ENCODE data around the gene SPECC1.
"Not testable (repeated sequence)": the region's sequence is repeated elsewhere in the genome, so short reads cannot be mapped to it uniquely, and the experiment has no call there.

The SPECC1 gene

DNA sequence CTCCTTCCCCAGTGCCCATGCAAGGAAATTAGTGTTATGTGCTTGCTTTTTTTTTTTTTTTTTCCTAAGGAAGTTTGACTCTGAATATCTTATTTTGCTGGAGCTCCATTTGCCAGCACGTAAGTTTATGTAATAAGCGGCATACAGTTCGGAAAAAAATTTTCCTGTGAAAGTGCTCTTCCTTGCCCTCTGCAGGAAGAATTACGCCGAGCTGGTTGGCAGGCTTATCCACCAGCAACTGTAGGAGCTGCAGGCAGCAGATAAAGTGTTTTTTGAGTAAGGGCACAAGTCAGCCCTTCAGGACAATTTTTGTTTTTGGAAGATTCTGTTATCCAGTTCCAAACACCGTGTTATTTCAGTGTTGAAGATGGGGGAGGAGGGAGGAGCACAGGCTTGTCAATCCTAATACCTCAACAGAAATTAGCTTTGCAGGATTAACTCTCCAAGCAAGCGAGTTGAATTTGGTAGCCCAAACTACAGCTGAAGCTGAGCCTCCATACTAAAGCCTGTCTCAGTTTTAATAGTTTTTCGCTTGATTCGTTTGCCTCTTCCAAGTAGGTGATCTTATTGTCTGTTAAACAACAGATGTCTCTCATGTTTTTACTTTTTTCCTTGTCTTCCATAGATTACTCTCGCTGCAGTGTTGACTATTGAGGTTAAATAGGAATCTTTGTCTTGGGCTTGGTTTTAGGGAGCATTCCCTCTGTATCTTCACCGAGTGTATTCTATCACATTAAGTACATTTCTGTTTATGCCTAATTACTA lies 1.1 kb downstream of the SPECC1 start:
- DNase-seq = no peak

DNA sequence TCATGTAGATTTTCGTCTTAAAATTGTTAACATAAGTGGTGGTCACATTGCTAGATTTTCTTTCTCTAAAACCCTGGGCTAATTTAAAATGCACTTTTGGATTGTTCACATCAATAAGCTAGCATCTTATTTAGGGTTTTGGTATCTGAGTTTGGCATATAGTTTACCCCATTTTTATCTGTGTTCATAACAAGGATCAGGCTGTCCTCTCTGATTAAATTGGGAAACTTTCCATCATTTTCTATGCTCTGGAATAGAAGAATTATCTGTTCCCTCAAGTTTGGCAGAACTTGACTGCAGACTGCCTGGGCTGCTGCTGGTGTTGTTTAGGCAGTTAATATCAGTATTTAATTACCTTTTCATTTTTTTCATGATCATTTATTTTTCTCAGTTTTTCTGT lies 1.8 kb downstream of the SPECC1 start:
- DNase-seq = no peak

DNA sequence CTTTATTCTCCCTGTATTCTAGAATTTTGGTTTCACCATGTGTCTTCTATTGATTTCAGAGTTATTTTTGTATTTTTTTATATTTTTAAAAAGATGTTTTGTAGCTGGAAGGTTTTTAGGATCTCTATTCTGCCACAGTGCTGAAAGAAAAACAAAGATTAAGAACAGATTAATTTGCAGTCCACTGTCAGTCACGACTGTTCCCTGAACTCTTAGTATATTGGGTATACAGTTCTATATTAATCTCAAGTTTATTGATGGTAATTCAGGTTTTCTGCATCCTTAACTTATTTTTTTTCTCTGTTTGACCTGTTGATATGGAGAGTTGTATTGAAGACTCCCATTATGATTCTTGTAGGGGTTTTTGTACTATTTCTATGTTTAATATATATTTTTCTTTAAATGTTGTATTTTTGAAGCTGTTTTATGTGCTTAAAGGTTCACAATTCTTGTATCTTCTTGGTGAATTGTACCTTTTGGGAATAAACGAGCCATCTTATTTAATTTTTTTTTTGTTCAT lies 2.9 kb downstream of the SPECC1 start:
- DNase-seq = no peak

DNA sequence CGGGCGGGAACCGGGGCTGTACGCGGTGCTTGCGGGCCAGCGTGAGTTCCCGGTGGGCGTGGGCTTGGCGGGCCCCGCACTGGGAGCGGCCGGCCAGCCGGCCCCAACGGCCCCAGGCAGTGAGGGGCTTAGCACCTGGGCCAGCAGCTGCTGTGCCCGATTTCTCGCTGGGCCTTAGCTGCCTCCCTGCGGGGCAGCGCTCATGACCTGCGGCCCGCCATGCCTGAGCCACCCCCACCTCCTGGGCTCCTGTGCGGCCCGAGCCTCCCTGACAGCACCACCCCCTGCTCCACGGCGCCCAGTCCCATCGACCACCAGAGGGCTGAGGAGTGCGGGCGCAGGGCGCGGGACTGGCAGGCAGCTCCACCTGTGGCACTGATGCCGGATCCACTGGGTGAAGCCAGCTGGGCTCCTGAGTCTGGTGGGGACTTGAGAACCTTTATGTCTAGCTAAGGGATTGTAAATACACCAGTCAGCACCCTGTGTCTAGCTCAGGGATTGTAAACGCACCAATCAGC lies 7.4 kb downstream of the SPECC1 start:
- not testable (repeated sequence) for DNase-seq

DNA sequence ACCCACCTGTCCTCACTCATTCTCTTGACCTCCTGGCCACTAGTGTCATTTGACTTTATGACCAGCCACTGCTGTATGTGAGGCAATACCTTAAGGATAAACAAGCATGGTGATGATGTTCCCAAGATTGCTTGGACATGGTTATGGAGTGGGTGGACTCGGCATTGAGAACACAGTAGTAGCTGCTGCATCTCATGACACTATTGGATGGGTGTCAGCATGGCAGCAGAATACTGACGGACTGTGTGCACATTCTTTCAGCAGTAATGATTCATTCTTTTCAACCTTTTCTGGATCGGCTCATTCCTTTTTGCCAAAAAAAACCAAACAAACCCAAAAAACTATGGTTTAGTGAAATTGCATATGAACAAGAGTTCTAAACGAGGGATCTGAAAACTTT lies 13.5 kb downstream of the SPECC1 start:
- no peak for DNase-seq

DNA sequence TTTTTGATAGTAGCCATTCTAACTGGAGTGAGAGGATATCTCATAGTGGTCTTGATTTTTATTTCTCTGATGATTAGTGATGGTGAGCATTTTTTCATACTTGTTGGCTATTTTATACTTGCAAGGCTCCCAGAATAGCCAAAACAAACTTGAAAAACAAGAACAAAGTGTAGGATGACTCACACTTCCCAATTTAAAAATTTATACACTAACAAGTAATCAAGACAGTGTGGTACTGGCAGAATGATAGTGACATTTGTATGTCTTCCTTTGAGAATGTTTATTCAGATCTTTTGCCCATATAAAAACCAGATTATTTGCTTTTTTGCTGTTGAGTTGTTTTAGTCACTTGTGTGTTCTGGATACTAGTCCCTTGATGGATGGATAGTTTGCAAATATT lies 17.8 kb downstream of the SPECC1 start:
- DNase-seq = no peak

DNA sequence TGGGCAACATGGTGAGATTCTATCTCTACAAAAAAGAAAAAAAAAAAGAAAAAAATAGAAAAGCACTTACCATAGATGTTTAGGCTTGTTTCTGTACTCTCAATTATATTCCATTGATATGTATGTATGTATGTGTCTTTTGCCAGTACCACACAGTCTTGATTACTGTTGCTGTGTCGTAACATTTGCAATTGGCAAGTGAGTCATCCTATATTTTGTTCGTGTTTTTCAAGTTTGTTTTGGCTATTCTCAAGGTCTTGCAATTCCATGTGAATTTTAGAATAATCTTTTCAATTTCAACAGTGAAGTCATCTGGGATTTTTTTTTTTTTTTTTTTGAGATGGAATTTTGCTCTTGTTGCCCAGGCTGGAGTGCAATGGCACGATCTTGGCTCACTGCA lies 19.3 kb downstream of the SPECC1 start:
- DNase-seq = no peak

DNA sequence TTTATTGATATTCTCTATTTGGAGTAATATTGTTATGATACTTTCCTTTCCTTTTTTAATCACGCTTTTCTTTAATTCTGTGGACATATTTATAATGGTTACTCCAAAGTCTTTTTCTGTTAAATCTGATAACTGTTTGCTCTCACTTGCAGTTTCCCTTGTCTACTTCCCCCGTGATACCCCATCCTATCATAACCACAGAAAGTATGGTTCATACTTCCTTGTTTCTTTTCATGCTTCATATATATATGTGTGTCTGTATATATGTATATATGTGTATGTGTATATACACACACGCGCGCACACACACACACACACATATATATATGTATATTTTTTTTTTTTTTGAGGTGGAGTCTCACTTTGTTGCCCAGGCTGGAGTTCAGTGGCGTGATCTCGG lies 23.5 kb downstream of the SPECC1 start:
- DNase-seq = no peak

DNA sequence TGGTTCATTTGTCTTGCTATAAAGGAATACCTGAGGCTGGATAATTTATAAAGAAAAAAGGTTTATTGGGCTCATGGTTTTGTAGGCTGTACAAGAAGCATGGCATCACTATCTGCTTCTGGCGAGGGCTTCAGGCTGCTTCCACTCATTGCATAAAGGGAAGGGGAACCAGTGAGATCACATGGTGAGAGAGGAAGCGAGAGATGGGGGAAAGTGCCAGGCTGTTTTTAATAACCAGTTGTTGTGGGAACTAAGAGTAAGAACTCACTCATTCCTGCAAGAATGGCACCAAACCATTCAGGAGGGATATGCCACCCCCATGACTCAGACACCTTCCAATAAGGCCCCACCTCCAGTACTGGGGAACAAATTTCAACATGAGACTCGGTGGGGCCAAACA lies 24.3 kb downstream of the SPECC1 start:
- no peak for DNase-seq

DNA sequence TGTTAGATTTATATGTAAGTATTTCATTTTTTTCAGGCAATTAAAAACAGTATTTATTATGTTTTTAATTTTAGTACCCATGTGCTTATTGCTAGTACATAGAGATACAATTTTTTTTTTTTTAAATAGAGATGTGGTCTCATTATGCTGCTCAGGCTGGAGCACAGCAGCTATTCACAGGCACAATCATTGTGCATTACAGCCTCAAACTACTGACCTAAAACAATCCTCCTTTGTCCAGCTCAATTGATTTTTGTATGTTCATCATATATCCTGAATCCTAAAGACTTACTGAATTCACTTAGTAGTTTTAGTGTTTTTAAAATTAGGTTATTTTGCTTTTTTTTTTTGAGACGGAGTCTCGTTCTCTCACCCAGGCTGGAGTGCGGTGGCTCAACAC lies 26.3 kb downstream of the SPECC1 start:
- DNase-seq = no peak

DNA sequence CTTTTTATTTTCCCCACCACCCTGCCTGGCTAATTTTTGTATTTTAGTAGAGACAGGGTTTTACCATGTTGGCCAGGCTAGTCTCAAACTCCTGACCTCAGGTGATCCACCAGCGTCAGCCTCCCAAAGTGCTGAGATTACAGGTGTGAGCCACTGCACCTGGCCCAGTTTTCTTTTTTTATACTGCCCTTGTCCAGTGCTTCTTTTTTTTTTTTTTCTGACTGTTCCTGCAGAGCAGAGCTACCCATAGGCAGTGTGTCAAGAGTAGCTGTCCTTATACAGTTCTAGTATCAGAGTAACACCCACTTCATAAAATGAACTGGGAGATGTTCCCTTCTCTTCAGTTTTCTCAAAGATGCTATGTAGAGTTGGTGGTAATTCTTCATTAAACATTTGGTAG lies 28.1 kb downstream of the SPECC1 start:
- DNase-seq = not testable (repeated sequence)

DNA sequence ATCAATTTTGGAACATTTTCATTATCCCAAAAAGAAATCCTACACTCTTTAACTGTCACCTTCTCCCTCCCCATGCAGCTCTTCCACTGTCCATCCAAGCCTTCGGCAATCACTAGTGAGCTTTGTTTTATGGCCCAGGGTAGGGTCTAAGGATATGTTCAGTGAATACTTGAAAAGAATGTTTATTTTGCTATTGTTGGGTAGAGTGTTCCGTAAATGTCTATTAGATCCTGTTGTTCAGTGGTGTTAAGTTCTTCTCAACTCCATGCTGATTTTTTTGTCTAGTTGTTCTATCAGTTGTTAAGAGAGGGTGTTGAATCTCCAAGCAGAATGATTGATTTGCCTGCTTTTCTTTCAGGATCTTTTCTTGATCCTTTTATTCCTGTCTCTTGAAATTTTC lies 29.9 kb downstream of the SPECC1 start:
- no peak for DNase-seq

DNA sequence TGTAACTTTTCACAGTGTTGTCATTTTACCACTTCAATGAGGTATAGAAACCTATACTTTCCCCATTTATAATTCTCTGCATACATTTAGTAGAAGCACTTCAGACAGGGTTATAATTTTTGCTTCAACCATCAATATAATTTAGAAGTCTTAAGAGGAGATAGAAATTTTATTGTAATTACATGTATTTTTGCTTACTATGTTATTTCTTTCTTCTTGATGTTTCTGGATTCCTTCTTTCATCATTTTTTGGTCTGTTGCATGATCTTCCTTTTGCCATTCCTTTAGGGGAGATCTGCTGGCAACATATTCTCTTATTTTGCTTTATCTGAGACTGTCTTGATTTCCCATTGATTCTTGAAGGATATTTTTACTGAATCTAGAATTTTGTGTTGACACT lies 31.1 kb downstream of the SPECC1 start:
- no peak for DNase-seq

DNA sequence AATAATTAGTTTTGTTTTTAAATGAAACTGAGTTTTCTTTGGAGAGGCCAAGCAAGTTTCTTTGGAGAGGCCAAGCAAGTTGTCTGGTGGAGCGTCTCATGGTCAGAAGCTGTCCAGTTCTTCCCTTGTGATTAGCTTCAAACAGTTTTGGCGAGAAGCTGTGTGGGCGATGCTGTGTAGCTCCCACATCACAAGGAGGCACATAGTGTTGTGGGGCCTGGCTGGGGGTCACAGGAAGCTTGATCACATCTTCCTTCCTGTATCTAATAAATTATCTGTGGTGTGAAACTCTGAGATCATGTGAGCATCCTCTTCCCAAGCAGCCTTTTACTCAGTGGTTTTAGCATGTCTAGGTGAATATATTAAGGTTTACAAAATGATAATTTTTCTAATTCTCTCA lies 33.9 kb downstream of the SPECC1 start:
- no peak for DNase-seq

DNA sequence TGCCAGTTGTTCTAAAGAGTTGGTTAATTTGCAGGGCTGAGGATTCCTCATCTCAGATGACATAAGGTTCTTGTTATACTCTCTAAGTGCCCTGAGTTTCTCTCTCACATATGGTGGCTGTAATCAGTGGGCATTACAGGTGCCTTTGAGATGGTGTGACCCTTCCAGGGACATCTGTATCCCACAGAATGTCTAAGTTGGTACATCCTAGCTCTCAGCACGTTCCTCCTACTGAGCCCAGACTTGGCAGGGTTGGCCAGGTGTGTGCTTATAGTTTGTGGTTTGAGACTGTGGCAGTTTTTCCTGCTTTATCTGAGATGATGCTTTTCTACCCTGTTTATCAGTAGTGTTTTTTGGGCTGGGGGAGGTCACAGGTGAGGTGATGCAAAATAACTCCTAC lies 36.3 kb downstream of the SPECC1 start:
- no peak for DNase-seq

DNA sequence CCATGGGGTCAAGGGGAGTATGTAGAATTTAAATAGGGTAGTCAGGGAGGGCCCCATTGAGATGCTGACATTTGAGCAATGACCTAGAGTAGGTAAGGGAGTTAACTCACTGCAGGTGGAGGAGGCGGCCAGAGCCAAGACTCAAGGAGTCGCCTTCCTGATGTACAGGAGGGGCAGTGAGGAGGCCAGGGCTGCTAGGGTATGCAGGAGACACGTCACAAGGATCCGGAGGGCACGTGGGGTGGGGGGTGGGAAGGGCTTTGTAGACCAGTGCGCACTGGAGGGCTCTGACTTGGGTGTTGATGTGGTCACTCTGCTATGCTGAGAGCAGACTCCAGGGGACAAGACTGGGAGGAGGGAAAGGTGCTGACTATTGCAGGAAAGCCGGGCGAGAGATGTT lies 37.5 kb downstream of the SPECC1 start:
- DNase-seq = no peak

DNA sequence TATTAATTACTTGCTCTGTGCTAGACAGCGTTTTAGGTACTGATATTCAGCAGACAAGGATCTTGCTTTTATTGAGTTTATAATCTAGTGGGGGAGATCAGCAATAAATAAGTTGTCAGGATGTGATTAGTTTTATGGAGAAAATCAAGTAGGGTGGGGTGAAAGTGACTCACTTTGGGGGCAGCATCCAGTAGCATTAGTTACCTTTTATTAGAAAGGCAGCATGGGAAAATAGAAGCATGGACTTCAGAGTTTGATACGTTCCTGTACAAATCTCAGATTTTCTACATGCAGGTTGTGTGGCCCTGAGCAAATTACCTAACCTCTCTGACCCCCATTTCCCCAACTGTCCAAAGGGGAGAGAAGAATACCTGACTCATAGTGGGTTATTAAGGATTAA lies 42.5 kb downstream of the SPECC1 start:
- DNase-seq = no peak

DNA sequence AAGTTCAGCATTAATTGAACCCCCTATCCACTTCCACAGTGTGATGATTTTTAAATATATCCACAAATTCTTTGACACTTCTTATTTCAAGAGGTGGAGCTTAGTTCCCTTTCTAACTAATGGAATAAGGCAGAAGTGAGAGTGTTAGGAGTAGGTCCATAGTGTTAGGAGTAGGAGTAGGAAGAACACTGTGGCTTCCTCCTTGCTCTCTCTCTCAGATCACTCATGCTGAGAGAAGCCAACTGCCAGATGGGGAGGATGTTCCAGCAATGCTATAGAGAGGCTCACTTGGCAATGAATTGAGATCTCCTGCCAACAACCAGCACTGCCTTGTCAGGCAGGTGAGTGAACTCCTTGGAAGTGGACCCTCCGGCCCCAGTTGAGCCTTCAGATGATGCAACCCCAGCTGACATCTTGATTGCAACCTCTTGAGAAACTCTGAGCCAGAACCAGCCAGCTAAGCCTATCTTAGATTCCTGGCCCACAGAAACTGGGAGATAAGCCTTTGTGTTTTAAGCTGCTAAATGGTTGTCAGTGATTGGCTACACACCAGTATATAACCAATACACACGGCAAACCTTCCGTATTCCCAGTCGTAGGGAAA lies 44.3 kb downstream of the SPECC1 start:
- no peak for DNase-seq

DNA sequence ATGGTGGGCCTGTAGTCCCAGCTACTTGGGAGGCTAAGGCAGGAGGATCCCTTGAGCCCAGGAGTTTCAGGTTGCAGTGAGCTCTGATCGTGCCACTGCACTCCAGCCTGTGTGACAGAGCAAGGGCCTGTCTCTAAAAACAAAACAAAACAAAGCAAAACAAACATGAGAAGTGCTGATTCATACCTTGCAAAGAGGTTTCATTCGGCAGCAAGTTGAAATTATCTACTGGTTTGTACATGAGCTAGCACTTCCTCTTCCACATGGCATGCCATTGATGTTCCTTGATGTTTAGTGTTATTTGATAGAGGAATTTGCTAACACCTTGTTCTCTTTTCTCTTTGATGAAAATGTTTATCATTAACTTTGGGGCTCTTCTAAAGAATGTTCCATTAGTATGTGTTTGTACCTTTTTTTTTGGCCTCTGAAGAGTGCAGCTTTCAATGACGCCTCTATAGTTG lies 50.6 kb downstream of the SPECC1 start:
- DNase-seq = no peak

DNA sequence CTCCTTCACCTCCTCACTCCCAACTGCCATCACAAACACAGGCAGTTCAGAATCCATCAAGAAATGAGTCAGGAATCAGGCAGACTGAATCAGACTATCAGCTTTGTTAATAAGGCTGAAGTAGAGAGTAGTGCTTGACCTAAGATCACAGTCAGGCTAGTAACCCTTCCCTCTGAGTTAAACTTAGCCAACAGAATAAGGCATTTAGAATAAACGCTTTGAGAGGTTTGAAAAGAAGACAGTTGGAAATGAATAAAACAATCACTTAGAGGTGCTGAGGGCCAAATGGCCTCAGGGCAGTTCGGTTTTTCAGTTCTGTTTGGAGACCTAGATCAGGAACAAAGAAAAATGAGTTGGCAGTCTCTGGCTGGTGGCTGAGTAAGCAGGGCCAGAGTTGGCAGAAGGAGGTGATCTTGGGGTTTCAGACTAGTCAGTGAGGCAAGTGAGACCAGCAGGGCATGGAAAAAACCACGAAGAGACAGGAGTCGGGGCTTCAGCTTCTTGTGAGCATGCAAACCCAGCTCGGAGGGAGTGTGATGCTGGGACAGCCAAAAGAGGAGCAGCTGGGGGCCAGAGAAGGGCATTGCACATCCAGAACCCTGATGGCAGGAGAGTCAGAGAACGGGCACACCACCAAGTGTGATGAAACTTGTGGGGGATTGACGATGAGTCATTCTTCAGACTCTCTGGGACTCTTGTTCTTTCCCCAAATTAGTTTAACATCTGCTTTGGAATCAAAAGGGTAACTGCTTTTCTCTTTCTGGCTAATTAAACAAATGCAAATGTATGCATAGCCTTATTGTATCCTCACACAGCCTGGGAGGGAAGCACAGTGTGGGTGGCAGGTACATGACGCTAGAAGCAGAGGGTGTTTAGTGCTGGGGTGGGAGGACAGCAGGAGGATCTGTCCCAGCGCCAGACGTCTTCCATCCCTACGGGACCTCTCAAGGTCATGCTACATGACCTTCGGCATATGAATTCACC lies 54.8 kb downstream of the SPECC1 start:
- no peak for DNase-seq

DNA sequence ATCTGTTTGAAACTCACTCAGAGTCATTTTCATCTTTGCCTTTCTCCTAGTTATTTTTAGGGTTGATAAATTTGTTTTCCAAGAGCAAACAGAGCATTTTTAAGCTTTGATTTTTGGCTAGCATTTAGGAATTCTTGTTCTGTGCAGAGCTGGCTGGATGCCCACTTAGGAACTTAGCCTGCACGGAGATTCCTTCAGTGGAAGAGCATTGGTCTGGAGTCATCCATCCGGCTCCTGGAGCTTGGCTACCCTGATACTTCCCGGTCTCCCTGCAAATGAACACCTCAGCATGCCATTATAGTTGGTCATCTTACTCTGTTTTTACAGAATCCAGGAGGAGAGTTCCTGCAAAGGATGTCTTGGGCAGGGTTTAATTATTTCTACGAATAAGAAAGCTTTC lies 57.1 kb downstream of the SPECC1 start:
- no peak for DNase-seq

DNA sequence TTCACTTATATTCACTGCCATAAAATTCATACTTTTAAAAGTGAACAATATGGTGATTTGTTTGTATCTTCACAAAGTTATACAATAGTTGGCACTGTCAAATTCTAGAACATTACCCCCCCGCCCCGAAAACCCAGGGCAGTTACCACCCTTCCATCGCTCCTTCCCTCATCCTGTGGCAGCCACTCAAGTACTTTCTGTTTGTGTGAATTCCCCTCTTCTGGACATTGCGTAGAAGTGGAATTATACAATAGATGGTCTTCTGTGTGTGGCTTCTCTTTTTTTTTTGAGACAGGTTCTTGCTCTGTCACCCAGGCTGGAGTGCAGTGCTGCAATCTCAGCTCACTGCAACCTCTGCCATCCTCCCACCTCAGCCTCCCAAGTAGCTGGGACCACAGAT lies 58.6 kb downstream of the SPECC1 start:
- DNase-seq = no peak

DNA sequence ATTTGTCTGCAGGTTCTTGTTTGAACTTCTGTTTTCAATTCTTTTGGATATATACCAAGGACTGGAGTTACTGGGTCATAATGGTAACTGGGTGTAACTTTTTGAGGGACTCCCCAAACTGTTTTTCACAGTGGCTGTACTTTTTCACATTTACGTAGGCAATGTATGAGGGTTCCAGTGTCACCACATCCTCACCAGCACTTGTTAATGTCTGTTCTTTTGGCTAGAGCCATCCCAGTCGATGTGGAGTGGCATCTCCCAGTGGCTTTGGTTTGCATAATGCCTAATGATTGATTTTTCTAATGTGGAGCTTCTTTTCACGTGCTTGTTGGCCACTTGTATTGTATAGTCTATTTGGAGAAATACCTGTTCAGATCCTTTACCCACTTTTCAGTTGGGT lies 59.3 kb downstream of the SPECC1 start:
- no peak for DNase-seq
